Inflammatory macrophage treated with lipopolysaccharide for 4 hours (primary cell): ENCODE data around the gene MAP1B.
"Not testable (repeated sequence)": the region's sequence is repeated elsewhere in the genome, so short reads cannot be mapped to it uniquely, and the experiment has no call there.

ENCODE experiments used
- DNase-seq: peaks from one replicate; pipeline ENCODE4 v3.0.0-alpha.2; 2020

MAP1B gene

DNA sequence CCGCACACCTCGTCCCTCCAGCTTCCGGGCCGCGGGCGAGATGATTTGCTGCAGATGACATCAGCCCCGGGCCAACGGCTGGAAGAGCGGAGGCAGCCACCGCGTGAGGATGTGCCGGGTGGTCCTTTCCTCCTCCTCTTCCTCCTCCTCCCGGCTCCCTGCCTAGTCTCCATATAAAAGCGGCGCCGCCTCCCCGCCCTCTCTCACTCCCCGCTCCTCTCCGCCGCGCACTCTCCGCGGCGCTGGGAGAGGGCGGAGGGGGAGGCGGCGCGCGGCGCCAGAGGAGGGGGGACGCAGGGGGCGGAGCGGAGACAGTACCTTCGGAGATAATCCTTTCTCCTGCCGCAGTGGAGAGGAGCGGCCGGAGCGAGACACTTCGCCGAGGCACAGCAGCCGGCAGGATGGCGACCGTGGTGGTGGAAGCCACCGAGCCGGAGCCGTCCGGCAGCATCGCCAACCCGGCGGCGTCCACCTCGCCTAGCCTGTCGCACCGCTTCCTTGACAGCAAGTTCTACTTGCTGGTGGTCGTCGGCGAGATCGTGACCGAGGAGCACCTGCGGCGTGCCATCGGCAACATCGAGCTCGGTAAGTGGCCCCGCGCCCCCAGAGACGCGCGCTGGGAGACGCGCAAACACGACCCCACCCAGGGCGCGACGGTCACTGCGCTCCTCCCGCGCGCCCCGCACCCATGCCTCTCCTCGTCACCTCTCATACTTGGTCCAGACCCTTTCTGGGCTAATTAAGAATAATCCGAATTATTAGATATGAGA lies at the start of gene MAP1B:
TSS of gene MAP1B (plus strand) at position 345 of the 770 bp plus-strand sequence. CDS start at position 402, 57 bp downstream.
- no peak for DNase-seq

DNA sequence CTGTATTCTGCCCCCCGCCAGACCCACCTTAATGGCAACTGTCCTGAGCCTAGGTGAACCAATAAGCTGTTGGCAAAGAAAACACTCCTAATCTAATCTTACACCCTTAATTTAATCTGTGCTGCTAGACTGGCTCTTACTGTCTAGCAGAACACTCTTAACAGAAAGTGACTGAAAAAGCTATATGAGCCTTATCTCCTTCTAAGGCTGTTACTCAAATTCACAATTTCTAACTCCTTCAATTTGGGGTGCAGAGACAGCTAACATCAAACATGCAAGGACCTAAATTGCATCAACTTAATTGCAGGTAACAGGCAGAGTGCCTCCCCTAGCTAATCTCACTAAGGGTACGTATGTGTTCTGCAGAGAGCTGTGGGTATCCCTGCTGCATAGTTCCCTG lies 49.5 kb upstream of the MAP1B start:
- DNase-seq, result no peak

DNA sequence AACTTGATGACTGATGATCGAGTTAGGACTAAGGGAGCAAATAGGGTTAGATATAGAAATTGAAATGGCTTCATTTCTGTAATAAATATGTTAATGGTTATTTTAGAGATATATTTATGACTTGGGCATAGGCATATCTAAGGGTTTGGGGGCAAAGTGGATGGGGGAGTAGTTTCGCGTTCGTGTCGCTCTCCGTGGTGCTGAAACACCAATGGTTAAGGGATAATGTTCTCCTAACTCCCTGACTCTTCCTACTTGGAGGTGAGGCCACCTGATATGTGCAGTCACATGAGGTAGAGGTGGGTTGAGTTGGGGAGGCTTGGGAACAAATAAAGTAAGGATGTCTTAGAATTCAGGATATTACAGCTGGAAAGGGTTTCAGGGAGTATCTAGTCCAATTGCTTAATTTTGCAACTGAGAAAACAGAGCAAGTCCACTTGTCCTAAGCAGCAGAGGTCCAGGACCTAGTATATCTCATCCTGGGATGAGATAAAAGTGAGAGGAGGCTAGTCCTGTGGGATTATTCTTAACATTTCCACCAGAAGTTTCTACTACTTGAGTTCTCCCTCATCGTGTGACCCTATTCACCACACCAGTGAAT lies 44.0 kb upstream of the MAP1B start:
- no peak for DNase-seq

DNA sequence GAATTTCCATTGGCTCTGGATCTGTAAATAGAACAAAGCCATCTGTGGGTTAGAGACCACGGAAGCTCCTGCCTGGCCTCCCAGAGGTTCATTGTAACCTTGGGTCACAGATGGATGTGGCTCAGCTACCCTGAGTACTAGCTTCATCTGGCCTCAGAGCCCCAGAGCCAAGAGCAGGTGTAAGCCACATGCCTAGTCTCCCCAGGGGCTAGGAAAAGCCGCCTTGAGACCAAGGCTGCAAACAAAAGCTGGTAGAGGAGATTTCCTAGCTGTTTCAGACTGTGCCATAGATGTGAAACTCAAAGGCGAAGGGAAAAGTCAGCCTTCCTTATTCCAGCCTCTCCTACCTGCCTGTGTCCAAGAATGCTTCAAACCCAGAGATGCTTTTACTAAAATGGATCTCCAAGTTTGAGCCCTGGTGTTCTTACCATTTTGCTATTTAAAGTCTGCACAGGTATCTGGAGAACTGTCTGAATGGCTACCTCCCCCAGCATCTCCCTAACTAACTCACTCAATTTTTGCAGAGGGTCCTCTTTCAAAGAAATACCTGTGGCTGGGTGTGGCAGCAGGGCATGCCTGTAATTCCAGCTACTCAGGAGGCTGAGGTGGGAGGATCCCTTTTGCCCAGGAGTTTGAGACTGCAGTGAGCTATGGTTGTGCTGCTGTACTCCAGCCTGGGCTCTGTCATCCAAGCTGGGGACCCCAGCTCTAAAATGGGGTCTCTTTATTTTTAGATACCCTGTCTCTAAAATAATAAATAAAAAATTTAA lies 42.3 kb upstream of the MAP1B start:
- DNase-seq, result no peak

DNA sequence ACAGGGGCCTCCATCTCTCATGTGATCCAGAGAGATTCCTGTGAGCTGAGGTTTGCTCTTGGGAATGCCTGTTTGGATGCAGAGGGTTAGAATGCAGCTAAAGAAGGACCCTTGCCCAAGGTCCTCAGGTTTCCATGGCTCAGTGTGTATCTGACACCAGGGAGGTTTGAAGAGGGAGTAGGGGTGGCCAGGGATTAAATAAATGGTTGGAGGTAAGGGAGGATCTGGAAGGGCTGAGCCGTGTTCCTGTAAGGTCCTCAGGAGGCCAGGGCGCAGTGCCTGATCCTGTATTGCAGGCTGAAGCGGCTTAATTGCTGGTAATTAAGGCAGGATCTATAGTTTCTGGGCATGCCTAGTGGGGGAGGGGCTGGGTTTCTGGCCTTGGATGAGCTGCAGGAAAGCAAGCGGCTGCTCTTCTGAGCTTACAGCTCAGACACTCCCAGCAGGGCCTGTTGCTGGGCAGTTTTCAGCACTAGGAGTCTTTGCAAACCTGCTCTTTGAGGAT lies 41.5 kb upstream of the MAP1B start:
- no peak for DNase-seq

DNA sequence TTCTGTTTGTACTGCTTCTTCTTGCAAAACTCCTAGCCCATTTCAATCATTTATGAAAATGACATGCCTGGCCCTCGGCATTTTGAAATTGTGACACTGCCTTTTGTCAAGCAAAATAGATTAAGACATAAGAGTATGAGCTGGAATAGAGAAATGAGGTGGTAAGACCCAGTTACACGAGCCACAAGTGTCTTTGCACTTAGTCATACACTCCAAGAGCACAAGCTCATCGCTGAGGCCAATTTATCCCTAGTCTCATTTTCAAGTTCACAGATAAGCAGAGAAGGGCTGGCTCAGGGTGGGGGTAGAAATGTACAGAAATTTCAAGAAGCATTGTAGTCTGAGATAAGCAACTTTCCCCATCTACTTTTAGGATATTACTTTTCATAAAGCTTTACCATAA lies 40.6 kb upstream of the MAP1B start:
- DNase-seq, result no peak

DNA sequence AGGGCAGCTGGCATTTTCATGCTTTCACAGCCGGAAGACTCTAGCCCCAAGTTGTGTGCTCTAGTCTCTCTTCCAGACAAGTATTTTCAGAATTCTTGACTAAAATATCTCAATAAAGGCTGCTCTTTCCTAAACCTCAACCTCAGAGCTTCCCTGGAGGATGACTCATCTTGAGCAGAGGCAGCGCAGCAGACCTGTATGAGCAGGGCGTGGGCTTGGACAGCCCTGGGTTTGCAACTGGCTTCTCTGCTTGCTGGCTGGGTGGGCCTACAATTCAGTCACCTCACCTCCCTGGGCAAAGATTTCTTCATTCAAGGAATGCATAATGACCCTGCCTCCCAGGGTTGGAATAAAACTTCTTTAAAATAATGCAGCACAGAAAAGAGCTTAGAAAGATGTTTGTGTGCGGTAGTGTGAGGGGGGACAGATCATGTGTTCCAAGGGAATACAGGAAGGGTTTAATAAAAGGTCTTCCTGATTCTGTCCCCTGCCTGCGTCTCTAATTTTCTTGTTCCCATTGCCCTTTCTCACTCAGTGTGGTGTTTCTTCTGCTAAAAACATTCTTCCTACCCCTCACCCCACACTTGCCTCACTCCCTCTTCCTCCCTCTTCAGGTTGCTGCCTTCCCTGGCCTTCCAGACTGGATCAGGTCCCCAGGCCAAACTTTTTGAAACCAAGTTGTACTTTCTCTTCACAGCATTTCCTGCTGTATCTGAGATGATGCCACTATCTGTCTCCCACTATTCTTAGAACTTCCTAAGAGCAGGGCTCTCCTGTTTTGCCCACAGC lies 39.4 kb upstream of the MAP1B start:
- no peak for DNase-seq

DNA sequence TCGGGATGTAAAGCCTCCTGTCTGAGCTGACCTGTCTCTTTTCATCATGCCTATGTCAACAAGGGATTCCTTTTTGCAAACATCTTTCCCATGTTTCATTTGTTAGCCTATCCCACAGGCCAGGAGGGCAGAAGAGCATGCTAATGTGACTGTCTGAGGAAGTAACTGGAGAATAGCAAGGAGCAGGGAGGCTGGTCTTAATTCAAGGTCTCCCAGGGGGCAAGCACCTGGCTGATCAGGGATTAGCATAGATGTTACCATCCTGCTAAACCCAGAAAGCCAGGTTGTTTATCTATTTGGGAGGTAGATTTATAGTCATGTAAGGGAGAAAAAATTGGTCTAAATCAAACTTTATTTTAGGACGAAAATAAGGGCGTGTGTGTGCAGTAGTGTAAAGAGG lies 36.7 kb upstream of the MAP1B start:
- no peak for DNase-seq

DNA sequence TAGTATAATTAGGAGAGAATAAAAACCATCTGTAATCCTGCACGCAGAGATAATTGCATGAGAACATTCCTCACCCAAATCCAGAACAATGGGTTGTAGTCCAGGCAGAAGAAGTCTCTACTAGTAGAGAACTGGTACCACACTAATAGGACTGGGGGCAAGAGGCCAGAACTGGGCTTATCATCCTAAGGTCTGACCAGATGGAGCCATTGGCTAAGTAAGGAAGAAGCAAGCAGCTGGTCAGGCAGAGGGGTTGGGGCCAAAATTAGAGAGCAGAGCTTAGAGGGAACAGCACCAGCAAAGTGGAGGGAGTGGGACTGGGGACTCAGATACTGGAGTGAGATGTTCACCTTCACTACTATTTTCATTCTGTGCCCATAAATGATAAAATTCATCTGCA lies 35.4 kb upstream of the MAP1B start:
- DNase-seq, result no peak

DNA sequence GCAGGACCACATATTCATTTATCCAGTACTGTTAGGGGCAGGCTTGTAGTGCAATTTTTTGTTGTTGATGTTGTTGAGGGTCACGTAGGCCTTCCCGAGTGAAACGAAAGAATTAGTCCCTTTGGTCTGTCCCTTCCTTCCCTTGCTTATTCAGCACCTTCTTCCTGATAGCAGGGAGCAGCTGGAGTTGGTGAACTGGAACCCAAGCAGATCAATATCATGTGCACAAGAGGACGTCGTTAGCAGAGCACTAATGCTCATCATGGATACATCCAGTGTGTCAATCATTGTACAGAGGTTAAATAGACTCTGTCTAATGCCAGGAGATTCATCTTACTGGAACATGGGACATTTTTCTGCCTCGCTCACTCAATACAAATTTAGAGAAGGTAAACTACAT lies 33.0 kb upstream of the MAP1B start:
- DNase-seq, result no peak

DNA sequence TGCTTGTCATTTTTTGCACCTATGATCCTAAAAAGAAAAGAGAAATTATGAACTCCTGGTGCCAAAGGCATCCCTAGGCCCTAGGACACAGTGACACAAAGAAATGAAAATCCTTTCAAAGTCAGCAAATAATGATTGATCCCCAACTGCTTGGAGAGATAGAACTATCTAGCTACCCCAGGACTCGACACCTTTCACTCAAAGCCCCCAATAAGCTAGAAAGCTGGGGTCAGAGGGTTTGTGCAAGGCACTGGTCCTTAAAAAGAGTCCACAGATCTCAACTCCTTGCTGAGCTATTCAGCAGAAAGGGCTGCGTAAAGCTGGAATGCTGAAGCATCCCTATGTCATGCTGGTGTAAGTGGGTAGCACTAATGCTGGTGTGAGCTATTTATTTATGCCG lies 31.8 kb upstream of the MAP1B start:
- DNase-seq, result no peak

DNA sequence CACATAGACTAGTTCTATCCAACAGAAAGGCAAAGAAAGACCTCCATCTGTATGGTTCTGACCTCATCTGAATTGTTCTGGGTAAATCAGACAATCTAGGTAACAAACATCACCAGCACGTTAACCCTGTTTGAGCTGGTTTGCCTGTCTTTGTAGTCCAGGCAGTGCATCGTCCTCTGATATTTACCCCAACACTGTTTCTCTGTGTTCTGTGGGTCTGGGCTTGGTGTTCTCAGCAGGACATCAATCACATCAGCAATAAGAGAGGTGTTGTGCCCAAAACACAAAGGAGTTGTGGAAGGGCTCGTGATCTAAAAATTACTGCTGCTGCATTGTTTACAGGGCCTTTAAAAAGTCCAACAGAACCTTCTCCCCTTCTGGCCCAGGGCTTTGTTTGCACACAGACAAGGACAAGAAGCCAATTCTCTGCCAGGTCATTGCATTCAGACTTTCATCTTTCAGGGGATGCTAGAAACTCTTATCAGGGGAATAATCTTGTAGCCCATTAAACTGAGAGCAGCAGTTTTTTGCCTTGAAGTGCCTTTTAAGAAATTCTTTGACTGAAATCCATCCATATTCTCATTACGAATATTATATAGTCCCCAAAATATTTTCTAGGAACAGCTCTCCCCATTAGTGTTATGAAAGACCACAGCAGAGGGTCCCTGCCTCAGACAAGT lies 30.5 kb upstream of the MAP1B start:
- no peak for DNase-seq

DNA sequence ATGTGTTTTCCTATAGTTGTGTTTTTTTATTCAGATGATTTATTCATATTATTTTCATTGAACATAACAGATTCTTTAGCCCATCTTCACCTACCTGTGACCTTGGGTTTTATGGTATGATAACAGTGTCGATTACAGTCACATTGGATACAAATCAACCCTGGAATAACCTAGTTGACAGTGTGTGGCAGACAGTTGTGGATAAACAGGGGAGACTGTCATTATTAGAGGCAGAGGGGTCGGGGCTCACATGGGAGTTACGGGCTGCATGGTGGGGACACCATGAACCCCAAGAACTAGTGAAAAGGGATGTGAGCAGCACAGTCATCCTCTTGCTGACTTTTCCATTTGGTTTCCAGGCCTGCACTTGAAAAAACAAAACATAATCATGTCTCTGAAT lies 29.9 kb upstream of the MAP1B start:
- DNase-seq, result no peak

DNA sequence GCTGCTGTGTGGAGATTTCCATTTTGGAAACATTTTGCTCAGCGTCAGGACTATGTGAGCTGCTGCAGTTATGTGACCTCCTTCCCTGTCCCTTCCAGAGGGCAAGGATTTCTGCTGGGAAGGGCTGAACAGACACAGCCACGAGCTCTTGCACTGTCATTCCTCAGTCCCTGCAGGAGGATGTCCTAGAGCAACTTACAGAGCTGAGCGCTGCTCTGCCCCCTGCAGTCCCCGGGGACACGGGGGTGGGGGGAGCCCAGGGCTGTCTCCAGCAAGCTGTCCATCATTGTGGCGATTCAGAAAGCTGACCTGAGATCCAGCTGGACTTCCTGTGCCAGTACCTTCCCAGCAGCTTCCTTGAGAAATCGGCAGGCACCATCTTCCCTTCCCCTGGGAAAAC lies 28.0 kb upstream of the MAP1B start:
- no peak for DNase-seq

DNA sequence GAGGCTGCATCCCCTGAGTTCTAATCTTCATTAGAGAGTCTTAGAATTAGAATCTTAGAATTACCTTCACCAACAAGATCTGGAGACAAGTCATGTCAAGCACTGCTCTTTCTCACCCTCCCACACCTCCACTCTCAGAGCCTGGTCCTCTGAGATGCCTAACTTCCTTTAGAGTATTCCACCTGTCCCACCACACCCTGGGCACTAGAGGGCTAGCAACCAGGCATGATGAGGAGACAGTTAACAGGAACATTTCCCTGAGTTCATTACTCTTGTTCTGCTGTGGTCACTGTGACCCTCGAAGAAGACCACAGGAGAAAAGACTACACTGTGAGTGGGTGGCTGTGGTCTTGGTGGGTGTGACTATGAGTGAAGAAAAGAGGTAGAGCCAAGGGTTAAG lies 25.2 kb upstream of the MAP1B start:
- no peak for DNase-seq

DNA sequence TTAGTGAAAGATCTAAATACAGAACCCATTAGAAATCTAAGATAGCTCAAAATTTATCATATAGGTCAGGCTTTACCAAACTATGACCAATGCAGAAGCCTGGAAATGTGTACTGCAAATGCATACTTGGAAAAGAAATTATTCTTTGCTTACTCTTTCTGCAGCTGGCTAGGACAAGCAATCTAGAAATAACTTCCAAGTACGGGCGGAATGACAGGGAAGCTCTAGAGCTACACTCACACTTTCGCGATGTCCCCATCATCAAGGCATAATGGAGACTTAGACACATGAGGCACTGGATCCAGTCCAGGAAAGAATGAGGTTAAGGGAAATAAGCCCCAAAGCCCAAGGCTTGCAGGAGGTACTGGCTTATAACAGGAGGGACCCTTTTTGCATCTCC lies 22.4 kb upstream of the MAP1B start:
- DNase-seq, result no peak

DNA sequence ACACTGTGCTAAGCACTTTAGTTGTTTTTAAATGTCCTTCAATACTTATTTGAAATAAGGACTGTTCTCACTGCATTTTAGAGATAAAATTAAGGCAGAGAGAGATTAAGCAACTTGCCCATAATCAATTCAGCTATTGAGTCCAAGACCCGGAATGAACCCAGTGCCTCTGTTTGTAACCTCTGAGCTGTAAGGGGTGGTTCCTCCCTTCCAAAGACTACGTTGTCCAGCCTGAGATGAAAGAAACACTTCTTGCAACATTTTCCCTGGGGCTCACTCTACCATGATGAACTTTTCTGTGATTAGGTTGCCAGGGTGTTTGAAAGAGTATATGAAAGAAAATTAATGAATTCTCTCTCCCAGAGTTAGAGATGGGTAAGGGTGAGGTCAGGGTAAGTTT lies 22.0 kb upstream of the MAP1B start:
- DNase-seq, result no peak

DNA sequence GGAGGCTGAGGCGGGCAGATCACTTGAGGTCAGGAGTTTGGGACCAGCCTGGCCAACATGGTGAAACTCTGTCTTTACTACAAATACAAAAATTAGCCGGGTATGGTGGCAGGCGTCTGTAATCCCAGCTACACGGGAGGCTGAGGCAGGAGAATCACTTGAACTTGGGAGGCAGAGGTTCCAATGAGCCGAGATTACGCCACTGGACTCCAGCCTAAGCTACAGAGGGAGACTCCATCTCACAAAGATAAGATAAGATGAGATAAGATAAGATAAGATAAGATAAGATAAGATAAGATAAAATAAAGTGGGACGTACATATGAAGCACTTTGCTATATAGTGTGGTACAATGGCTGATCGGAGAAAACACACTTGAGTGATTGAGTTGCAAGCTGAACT lies 17.6 kb upstream of the MAP1B start:
- not testable (repeated sequence) for DNase-seq

DNA sequence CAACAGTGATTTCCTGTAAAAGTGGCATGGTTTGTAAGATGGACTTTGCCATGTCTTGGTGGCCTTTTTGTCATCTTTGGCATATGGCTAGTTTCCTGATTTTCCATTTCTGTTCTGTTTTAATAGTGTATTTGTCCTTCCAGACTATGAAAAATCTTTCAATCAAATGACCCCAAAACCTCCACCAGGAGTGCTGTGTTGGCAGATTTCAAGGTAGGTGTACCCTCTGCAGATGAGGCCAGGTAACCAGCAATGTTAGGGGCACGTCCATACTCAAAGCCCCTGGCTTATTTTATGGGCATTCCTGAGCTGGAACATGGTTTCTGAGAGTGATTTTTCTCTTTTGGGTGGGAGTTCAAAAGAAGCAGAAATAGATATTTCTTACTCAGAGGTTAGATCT lies 15.2 kb upstream of the MAP1B start:
- no peak for DNase-seq

DNA sequence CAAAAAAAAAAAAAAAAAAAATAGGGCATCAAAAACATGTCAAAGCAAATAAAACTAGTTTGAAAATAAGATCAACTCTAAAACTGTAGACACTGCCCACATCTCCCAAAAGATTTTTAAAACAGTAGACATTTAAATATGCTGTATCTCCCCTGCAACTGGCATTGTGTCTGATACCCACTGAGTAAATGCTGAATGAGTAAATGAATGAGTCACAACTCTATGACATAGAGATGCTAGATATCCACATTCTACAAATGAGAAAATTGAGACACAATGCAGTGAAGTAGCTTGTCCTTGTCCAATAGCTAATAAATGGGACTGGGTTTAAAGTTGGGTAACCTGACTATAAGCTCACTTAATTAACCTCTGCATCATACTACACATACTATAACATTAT lies 14.1 kb upstream of the MAP1B start:
- no peak for DNase-seq

DNA sequence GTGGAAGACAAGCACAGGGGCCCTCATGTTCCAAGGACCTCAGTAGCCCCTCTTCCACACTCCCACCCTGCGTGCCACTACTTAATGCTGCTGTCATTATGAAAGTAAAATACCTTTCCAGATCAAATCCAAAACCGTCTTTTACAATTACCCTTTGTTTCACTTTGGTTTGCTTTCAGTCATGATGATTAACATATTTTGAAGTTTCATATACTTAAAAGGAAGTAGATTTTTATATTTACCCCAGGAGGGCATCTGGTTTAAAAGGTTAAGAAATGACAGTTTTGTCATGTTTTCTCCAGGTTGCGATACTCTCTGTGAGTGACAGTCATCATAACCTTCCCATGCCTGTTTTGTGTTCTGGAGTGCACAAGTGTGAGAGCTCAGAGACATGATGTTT lies 13.5 kb upstream of the MAP1B start:
- DNase-seq, result no peak

DNA sequence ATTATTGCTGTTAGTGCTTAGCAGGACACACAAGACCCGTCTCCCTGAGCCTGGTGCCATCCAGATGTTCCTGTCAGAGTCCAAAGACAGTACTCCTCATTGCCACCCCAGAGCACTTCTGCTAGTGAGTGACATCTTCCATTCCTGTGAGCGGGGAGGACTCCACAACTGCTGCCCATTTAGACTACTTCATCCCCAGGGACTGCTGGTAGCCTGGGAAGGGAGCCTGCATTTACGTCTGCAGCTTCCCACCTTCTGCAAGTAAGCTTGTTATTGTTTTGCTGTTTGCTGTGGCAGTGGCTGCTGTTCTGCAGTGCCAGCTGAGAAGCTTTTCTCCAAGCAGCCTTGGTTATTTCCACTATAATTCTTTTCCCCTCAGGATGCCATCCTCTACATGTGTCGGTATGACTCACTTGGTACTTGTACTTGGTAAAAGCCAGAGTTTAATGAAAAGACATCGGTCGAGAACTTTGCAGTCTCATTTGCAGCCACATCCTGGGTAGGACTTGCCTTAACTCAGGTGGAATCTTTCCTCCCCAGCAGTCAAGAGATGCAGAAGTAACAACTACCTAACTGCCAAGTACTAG lies 10.6 kb upstream of the MAP1B start:
- no peak for DNase-seq
